ENCODE data around the gene IGFBP6. TPM values are rescaled to one million over a fixed set of nuclear protein-coding genes. Genes with fewer than 3 reads are reported as not detected.

Gene IGFBP6
- total and polyA plus RNA-seq, 12 donors = 27.0 to 182 (median 41.0) TPM

DNA sequence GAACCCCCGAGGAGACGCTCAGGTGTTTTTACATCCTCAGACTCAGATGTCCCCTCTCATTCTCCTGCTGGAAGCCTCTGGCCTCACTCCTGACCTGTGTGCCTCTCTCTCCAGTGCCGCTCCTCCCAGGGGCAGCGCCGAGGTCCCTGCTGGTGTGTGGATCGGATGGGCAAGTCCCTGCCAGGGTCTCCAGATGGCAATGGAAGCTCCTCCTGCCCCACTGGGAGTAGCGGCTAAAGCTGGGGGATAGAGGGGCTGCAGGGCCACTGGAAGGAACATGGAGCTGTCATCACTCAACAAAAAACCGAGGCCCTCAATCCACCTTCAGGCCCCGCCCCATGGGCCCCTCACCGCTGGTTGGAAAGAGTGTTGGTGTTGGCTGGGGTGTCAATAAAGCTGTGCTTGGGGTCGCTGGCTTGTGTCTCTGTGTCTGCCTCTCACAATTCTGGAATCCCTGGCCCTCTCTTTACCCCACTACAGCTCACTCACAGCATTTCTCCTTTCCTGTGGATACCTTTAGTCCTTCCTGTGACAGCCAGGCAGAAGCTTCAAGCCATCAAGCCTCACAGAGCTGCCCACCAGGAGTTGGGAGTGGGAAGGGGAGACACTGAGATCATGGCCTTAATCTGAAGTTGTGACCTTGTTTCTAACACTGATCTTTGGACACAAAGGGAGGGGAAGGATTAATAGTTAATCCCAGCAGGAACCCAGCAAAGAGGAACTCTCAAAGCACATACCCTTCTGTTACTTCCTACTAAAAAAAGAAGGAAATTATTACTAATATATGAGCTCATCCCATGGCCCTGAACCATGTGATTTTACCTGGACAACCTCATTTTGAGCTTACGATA is 4.7 kb downstream of the IGFBP6 start:
- WGBS, 2 donors = 89 to 90% methylated on average over 12 of the region's 12 CpGs
- Histone ChIP-seq H3K27me3 (peaks cover 0 to 4% (median 0%) of the 10 kb centered on the region in 7 donors), H3K9me3 (no peaks in the 10 kb centered on the region), H3K36me3 (peaks cover 0 to 26% (median 0%) of the 10 kb centered on the region in 9 donors), H3K4me1 (peaks cover 8 to 55% (median 29%) of the 10 kb centered on the region in 9 donors), H3K27ac (peak overlapping the region in 1 of 10 donors; percentile 66), H3K4me3 (no peak overlapping the region)
- intact Hi-C loops (cut with DNase I) = loop anchor here in 2 of 10 donors (5.0 kb wide), 1 partner anchor 35 kb away; no protein-coding TSS in a partner anchor
- ATAC-seq (no peak), DNase-seq (no peak)
- no peak for TF ChIP-seq CTCF (IDR thresholded peaks at IDR 0.05)

GRCh38 chr12:53102883-53103807 is 5.7 kb downstream of the IGFBP6 start, which contains the start of gene SOAT2:
Gene SOAT2 (plus strand): TSS chr12:53103486. CDS start chr12:53103578, 92 bp downstream.
- Histone ChIP-seq H3K9me3 (no peaks in the 10 kb centered on the region), H3K4me3 (no peak within 1 kb of the TSS), H3K27me3 (no peaks in the 10 kb centered on the region), H3K27ac (peak within 1 kb of the TSS in 1 of 10 donors; percentile 66), H3K36me3 (peaks cover 0 to 26% (median 0%) of the 10 kb centered on the region in 9 donors), H3K4me1 (peaks cover 2 to 47% (median 27%) of the 10 kb centered on the region in 9 donors)
- 87 to 91% methylated on average over 23 of the region's 23 CpGs for WGBS, 2 donors
- DNase-seq = no peak
- no peak for TF ChIP-seq CTCF (IDR thresholded peaks at IDR 0.05)
- no peak for ATAC-seq
- intact Hi-C loops (cut with DNase I) = loop anchor here in 2 of 10 donors (5.0 kb wide), 1 partner anchor 36 kb away; no protein-coding TSS in a partner anchor

GRCh38 chr12:53103860-53104305 is 6.4 kb downstream of the IGFBP6 start:
- DNase-seq (no peak), ATAC-seq (peak in 1 of 8 donors; percentile 5)
- 61 to 65% methylated on average over 3 of the region's 3 CpGs for WGBS, 2 donors
- Histone ChIP-seq H3K36me3 (peaks cover 0 to 26% (median 0%) of the 10 kb centered on the region in 9 donors), H3K27me3 (no peaks in the 10 kb centered on the region), H3K27ac (peak overlapping the region in 1 of 10 donors; percentile 66), H3K4me1 (peaks cover 0 to 39% (median 20%) of the 10 kb centered on the region in 9 donors), H3K9me3 (no peaks in the 10 kb centered on the region), H3K4me3 (no peak overlapping the region)
- intact Hi-C loops (cut with DNase I) = loop anchor here in 2 of 10 donors (5.0 kb wide), 1 partner anchor 37 kb away; no protein-coding TSS in a partner anchor
- no peak for TF ChIP-seq CTCF (IDR thresholded peaks at IDR 0.05)

- intact Hi-C loops (cut with DNase I) = no loop called here
- ATAC-seq (peak in 1 of 8 donors; percentile 29), DNase-seq (no peak)
- 94 to 97% methylated on average over 8 of the region's 8 CpGs for WGBS, 2 donors
- H3K27ac ChIP-seq = no peak overlapping the region
- no peaks in the 10 kb centered on the region for H3K27me3 ChIP-seq
- H3K9me3 ChIP-seq = no peaks in the 10 kb centered on the region
- no peak overlapping the region for H3K4me3 ChIP-seq
- H3K36me3 ChIP-seq = peaks cover 0 to 26% (median 0%) of the 10 kb centered on the region in 9 donors
- no peak for TF ChIP-seq CTCF (IDR thresholded peaks at IDR 0.05)
- H3K4me1 ChIP-seq = peaks cover 0 to 28% (median 10%) of the 10 kb centered on the region in 9 donors
Observed at GRCh38 chr12:53105256-53105655, 7.8 kb downstream of the IGFBP6 start.

Measured in heart right ventricle (tissue), 16 donors.